Left renal cortex interstitium (tissue), 4 donors: ENCODE results near the gene MAML2. TPM values are rescaled to one million over a fixed set of nuclear protein-coding genes. Genes with fewer than 3 reads are reported as not detected.
"Not testable (repeated sequence)": the region's sequence is repeated elsewhere in the genome, so short reads cannot be mapped to it uniquely, and the experiment has no call there.

ENCODE experiments used
- DNase-seq, 4 donors: peaks; one replicate each; pipeline ENCODE4 v3.0.0-alpha.2; 2013; ENCODE audit warnings: low read depth in 4 of 4, low spot score in 2 of 4, missing footprints in 1 of 4
- polyA plus RNA-seq, 4 donors: library from polyadenylated mRNA; unstranded; fragments of 120-200 nt; gene quantifications; one replicate each; pipeline ENCODE4 v1.2.1, GENCODE V29; 2013; ENCODE audit not compliant: insufficient read length in 4 of 4

The MAML2 gene
- polyA plus RNA-seq, 4 donors: 27.5 to 31.0 (median 29.7) TPM

- DNase-seq: no peak
These were observed 69.5 kb downstream of the MAML2 start for GRCh38 chr11:96273507-96273906.

- peak in 1 of 4 donors; percentile 69 for DNase-seq
These were observed 70.3 kb downstream of the MAML2 start for GRCh38 chr11:96272529-96273222.

DNA sequence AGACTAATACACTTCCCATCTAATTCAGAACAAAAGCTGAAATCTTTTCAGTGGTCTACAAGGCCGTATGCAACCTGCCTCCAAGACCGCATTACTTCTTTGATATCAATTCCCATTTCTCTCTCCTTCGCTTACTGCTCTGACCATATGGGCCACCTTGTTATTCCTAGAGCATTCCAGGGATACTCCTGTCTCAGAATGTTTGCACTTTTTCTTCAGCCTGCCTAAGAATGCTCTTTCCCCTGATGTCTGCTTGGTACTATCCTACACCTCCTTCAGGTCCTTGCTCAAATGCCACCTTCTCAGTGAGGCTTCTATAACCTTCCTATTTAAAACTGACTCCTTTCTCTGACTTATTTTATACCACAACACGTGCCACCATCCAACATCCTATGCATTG lies 71.2 kb downstream of the MAML2 start:
- no peak for DNase-seq

- DNase-seq: not testable (repeated sequence)
These were observed 71.6 kb downstream of the MAML2 start for GRCh38 chr11:96271352-96271751.

- not testable (repeated sequence) for DNase-seq
These were observed 74.5 kb downstream of the MAML2 start for GRCh38 chr11:96268527-96268926.

- DNase-seq: no peak
These were observed 75.4 kb downstream of the MAML2 start for GRCh38 chr11:96267496-96268032.

- no peak for DNase-seq
These were observed 75.9 kb downstream of the MAML2 start for GRCh38 chr11:96267001-96267495.

GRCh38 chr11:96265972-96266371 lies 77.0 kb downstream of the MAML2 start:
- no peak for DNase-seq

DNA sequence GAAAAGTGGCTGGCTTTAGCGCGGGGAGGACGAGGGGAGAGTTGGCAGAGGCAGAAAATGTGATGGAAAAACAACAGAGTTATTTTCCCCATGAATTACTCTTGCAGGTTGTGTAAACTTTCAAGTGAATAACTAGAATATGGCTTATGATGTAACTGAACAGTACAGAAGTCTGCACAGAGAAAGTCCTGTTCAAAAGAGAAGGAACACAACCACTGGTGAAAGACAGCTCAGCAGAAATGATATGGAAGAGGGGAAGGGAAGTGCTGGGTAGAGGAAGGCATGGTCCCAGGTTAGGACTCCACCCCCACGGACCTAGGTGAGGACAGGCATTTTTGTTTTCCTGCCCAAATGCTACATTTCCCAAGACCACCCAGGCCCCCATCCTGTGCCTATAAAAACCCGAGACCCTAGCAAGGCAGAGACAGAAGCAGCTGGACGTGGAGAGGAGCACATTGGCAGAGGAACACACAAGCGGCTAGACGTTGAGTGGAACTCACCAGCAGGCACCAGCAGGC lies 77.7 kb downstream of the MAML2 start:
- no peak for DNase-seq

- DNase-seq: no peak
These were observed 78.6 kb downstream of the MAML2 start for GRCh38 chr11:96264364-96264763.

DNA sequence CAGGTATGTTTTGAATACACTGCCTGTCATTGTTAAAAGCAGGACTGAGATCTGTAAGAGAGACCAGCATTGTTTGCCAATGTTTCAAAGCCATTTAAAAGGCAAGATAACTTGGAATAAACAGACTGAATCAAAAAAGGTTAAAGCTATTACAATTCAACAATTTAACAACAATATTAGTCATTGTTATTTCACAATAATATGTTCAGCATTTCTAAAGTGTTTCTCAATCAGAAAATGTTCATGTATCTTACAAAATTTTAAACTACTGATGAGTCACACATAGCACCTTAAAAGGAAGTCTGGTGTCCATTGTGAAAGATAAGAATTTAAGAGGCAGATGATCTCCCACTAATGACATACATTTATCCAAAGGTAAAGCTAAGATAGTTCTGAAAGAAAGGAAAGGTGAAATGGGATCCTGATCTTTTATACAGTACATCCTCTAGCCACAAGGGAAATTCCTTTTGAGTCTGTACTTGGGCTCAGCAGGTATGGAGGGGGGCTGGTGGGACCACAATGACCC lies 79.7 kb downstream of the MAML2 start:
- DNase-seq: no peak

DNA sequence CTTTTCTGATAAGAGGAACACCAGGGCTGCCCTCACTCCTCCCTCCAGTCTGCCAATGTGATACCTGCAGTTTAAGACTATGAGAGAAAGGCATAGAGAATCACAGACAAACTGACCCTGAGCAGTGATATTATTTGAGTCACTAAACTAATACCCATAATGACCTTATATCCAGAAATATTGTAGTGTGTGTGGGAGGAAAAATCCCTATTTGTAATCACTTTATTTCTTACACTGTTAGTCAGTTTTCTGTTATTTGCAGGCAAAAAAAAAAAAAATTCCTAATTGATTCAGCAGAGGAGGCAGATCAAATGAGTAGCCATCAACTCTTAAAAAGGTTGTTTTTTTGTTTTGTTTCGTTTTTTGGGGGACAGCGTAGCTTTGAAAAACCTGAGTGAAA lies 82.5 kb downstream of the MAML2 start:
- no peak for DNase-seq

- no peak for DNase-seq
These were observed 82.9 kb downstream of the MAML2 start for GRCh38 chr11:96260067-96260511.

- DNase-seq: no peak
These were observed 83.7 kb downstream of the MAML2 start for GRCh38 chr11:96259134-96259830.

GRCh38 chr11:96257972-96258934 lies 84.7 kb downstream of the MAML2 start:
- no peak for DNase-seq

DNA sequence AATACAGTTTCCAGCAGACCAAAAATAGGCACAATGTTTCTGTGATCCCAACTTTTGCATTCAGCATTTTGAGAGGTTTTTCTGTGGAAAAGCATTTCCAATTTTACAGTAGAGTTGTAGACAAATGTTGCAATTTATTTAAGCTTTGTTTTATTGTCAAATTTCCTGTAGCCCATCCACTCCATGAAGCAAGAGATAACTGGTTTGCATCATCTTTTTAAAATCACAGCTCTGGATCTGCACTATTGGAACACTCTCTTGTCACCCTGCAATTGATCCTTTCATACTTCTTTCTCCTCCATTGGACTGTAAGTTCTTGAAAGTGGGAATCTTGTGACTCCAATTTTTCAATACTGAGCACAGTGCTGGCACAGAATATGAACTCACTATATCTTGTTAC lies 86.0 kb downstream of the MAML2 start:
- no peak for DNase-seq

DNA sequence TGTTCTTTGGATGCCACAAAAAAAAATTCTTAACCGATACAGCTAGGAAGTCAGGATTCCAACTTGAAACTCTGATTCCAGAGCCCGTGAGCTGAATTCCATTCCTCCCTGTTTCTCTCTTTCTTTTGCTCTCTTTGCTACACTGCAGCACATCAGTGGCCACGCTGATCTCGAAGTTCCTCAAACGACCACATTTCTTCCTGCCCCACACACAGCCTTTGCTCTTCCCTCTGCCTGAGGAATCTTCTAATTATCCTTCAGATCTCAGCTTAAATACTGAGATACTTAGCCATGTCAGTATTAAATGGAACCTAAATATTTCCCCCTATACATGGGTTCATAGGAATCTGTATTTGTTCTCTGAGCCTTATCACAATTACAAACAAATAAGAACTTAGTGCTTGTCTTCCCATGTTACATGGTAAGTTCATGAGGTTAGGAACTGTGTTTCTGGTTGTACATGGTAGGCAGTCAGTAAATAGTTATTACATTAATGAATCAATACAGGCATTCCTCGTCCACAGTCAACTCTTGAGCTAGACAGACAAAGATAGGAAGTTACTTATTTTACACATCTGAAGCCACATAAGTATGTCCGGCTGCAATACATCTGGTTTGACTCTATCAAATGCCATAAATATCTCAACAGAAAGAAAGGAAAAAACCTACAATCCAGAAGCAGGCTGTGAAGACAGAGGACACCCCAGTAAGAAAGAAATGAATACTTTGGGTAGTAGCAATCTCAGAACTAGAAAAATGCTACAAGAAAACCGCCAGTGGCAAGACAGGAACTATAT lies 86.6 kb downstream of the MAML2 start:
- no peak for DNase-seq

DNA sequence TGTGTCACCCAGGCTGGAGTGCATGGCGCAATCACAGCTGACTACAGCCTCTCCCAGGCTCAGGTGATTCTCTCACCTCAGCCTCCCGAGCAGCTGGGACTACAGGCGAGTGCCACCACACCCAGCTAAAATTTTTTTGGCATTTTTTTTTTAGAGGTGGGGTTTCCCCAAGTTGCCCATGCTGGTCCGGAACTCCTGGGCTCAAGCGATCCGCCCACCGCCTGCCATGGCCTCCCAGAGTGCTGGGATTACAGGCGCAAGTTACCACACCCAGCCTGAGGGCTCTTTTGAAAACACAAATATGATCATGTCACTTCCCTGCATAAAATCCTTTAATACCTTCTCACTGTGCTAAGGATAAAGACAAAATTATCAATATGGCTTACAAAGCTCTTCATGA lies 88.1 kb downstream of the MAML2 start:
- no peak for DNase-seq

DNA sequence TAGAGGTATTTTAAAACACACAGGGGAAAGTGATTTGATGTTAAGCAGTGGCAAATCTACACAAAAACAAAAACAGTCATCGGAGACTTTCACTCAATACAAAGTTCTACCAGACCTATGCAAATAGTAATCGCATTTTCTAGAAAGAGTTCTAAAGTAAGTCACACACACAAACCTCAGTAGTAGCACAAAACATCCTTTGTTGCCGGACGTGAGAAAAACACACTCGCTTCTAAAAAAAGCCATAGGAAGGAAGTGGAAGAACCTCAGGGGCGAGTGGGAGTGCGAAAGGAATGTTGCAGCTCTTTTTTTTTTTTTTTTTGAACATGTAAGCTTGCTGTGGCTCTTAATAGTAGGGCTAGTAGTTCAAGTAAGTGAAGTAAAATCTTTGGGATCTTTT lies 88.9 kb downstream of the MAML2 start:
- DNase-seq: peak in 2 of 4 donors; percentile 65 to 72
